Measurements from ENCODE around the gene TBC1D23.

- TF ChIP-seq, protein P1, sequence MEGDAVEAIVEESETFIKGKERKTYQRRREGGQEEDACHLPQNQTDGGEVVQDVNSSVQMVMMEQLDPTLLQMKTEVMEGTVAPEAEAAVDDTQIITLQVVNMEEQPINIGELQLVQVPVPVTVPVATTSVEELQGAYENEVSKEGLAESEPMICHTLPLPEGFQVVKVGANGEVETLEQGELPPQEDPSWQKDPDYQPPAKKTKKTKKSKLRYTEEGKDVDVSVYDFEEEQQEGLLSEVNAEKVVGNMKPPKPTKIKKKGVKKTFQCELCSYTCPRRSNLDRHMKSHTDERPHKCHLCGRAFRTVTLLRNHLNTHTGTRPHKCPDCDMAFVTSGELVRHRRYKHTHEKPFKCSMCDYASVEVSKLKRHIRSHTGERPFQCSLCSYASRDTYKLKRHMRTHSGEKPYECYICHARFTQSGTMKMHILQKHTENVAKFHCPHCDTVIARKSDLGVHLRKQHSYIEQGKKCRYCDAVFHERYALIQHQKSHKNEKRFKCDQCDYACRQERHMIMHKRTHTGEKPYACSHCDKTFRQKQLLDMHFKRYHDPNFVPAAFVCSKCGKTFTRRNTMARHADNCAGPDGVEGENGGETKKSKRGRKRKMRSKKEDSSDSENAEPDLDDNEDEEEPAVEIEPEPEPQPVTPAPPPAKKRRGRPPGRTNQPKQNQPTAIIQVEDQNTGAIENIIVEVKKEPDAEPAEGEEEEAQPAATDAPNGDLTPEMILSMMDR (IDR thresholded peaks at IDR 0.05 in 8 of 11, conservative IDR thresholded peaks at IDR 0.05 in 3 of 11), result no peak
- TF ChIP-seq POLR2A (IDR thresholded peaks at IDR 0.05) (no peak), POLR2AphosphoS5 (IDR thresholded peaks at IDR 0.05) (no peak)
Observed at GRCh38 chr3:100352296-100353231, 91.8 kb downstream of the TBC1D23 start.
